Osteoblast (primary cell): Measurements from ENCODE around the gene MCFD2. TPM values are rescaled to one million over a fixed set of nuclear protein-coding genes. Genes with fewer than 3 reads are reported as not detected.

Experiments used
- DNase-seq: peaks from one replicate; pipeline ENCODE4 v3.0.0; 2011; ENCODE audit warnings: low spot score, mixed read lengths; ENCODE audit not compliant: insufficient read length; ENCODE audit errors: missing footprints
- H2AFZ ChIP-seq: 2 replicates; pipeline ENCODE4 v1.6.0; 2011; ENCODE audit warnings: mild to moderate bottlenecking, low read length
- H3K27ac ChIP-seq: 2 replicates; pipeline ENCODE4 v1.5.1; 2011; ENCODE audit warnings: mild to moderate bottlenecking, low read depth, low read length, moderate library complexity
- H3K27me3 ChIP-seq: 2 replicates; pipeline ENCODE4 v1.6.0; 2012; ENCODE audit warnings: mild to moderate bottlenecking, control low read depth, inconsistent platforms, low read length, moderate library complexity; ENCODE audit not compliant: insufficient read depth
- H3K36me3 ChIP-seq: 2 replicates; pipeline ENCODE4 v1.5.1; 2011; ENCODE audit warnings: mild to moderate bottlenecking, low read length, control low read depth, moderate library complexity; ENCODE audit not compliant: insufficient read depth
- H3K4me1 ChIP-seq: 2 replicates; pipeline ENCODE4 v1.5.1; 2011; ENCODE audit warnings: mild to moderate bottlenecking, low read length, control low read depth, moderate library complexity; ENCODE audit not compliant: insufficient read depth
- H3K4me2 ChIP-seq: 2 replicates; pipeline ENCODE4 v1.6.0; 2011; ENCODE audit warnings: mild to moderate bottlenecking, low read length; ENCODE audit not compliant: insufficient read depth
- H3K4me3 ChIP-seq: fragments of 200-600 bp; sonication (generic); 3 replicates; pipeline ENCODE4 v1.5.1; 2012; ENCODE audit warnings: mild to moderate bottlenecking, low read length, inconsistent platforms; ENCODE audit not compliant: insufficient read depth
- H3K79me2 ChIP-seq: 2 replicates; pipeline ENCODE4 v1.6.0; 2012; ENCODE audit warnings: mild to moderate bottlenecking, low read length, control low read depth, inconsistent platforms; ENCODE audit not compliant: insufficient read depth
- H3K9me3 ChIP-seq: 2 replicates; pipeline ENCODE4 v1.5.1; 2011; ENCODE audit warnings: low read depth, low read length, control low read depth
- H4K20me1 ChIP-seq: 2 replicates; pipeline ENCODE4 v1.6.0; 2012; ENCODE audit warnings: mild to moderate bottlenecking, low read length, control low read depth; ENCODE audit not compliant: insufficient read depth
- total RNA-seq: library from RNA; depleted of rRNA; stranded (reverse); fragments of >200 nt; gene quantifications from 2 replicates; pipeline ENCODE4 v1.2.3, GENCODE V29; 2012
- TF ChIP-seq, protein P1 (sequence below): IDR thresholded peaks from 2 replicates; pipeline ENCODE4 v1.5.1; 2011; ENCODE audit warnings: mild to moderate bottlenecking, low read depth, low read length, moderate library complexity; ENCODE audit errors: extremely low read depth

The MCFD2 gene
- total RNA-seq, 1 donor: 136 TPM

DNA sequence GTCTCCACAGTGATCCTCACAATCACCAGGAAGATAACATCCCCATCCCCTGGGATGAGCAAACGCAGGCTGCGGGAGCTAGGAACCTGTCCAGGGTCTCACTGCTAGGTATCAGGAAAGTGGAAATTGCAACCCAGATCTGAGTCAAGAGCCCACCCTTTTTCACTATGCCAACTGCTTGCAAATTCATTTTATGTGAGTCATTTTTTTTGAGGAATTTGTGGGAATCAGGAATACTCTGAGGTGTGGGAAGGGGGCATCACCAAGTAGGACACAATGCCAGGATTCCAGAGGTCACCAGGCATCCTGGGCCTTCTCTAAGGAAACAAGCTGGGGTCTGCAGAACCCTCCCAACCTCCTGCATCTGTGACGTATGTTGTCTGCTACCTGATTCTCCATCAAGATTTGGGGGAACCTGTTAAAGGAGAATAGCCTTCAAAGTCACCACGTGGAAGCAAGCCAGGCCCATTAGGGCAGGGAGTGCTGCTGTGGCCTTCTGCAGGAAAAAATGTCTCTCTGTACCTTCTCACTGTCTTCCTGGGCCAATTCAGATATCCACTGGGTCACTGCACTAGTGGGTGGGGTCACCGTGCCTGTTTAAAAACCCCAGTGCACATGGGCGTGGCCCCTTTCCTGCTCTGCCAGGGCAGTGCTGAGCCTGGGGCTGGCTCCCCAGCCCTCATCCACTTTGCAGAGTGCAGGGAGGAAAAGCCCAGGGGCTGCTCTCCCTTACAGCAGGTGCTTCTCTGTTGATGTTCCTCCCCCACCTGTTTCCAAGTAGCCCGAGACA, 50.2 kb downstream of the MCFD2 start:
- Histone ChIP-seq H3K4me2 (no peak overlapping the region), H3K4me1 (peaks cover 13% of the 10 kb centered on the region), H3K79me2 (no peaks in the 10 kb centered on the region), H4K20me1 (no peaks in the 10 kb centered on the region), H3K4me3 (no peak overlapping the region), H3K27me3 (no peaks in the 10 kb centered on the region), H2AFZ (no peak overlapping the region), H3K27ac (no peak overlapping the region), H3K9me3 (no peaks in the 10 kb centered on the region), H3K36me3 (no peaks in the 10 kb centered on the region)
- no peak for DNase-seq
- TF ChIP-seq, protein P1, sequence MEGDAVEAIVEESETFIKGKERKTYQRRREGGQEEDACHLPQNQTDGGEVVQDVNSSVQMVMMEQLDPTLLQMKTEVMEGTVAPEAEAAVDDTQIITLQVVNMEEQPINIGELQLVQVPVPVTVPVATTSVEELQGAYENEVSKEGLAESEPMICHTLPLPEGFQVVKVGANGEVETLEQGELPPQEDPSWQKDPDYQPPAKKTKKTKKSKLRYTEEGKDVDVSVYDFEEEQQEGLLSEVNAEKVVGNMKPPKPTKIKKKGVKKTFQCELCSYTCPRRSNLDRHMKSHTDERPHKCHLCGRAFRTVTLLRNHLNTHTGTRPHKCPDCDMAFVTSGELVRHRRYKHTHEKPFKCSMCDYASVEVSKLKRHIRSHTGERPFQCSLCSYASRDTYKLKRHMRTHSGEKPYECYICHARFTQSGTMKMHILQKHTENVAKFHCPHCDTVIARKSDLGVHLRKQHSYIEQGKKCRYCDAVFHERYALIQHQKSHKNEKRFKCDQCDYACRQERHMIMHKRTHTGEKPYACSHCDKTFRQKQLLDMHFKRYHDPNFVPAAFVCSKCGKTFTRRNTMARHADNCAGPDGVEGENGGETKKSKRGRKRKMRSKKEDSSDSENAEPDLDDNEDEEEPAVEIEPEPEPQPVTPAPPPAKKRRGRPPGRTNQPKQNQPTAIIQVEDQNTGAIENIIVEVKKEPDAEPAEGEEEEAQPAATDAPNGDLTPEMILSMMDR: no peak

DNA sequence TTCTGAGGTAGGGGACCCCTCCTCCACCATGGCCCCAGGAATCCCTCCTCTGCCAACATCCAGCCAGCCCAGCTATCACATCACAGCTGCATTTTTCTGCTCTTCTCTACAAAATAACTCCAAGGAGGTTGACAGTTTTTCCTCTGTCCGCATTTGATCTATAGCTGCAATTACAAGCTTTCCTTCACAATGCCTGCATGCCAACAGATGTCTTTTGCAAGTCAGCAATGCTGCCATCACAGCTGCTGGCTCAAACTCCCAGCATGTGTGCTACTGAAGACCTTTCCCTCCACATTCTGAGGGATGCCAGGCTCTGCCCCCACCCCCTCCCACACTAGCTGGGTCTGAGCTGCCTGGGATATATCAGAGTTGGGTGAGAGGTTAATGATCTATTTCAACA, 51.7 kb downstream of the MCFD2 start:
- Histone ChIP-seq H3K4me3 (no peak overlapping the region), H3K9me3 (no peaks in the 10 kb centered on the region), H3K27ac (no peak overlapping the region), H3K79me2 (peaks cover 2% of the 10 kb centered on the region), H3K4me1 (peaks cover 18% of the 10 kb centered on the region), H3K27me3 (no peaks in the 10 kb centered on the region), H3K4me2 (no peak overlapping the region), H4K20me1 (no peaks in the 10 kb centered on the region), H2AFZ (no peak overlapping the region), H3K36me3 (no peaks in the 10 kb centered on the region)
- TF ChIP-seq, protein P1: no peak
- DNase-seq: no peak

DNA sequence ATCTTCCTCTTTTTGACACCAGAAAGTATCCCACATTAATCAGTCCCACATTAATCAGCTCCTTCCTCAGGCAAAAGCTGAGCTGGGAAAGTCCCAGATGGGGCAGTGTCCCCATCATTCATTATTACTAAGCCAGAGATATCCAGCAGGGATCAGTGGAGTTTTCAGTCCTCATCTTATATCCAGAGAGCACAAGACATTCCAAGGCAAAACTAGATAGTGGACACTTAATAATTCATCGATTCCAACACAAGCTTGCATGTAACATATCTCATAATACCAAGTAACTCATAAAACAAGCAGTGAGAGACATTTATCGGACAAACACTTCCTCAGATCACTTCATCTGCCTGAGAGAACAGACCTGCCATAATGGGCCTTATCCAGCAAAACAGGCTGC, 53.1 kb downstream of the MCFD2 start:
- TF ChIP-seq, protein P1: no peak
- peaks cover 32% of the 10 kb centered on the region for H3K4me1 ChIP-seq
- peaks cover 2% of the 10 kb centered on the region for H3K79me2 ChIP-seq
- peak overlapping the region; percentile 54 for H3K27ac ChIP-seq
- H3K4me2 ChIP-seq: no peak overlapping the region
- no peak overlapping the region for H2AFZ ChIP-seq
- no peaks in the 10 kb centered on the region for H3K36me3 ChIP-seq
- H3K9me3 ChIP-seq: no peaks in the 10 kb centered on the region
- H4K20me1 ChIP-seq: no peaks in the 10 kb centered on the region
- no peaks in the 10 kb centered on the region for H3K27me3 ChIP-seq
- DNase-seq: no peak
- no peak overlapping the region for H3K4me3 ChIP-seq

DNA sequence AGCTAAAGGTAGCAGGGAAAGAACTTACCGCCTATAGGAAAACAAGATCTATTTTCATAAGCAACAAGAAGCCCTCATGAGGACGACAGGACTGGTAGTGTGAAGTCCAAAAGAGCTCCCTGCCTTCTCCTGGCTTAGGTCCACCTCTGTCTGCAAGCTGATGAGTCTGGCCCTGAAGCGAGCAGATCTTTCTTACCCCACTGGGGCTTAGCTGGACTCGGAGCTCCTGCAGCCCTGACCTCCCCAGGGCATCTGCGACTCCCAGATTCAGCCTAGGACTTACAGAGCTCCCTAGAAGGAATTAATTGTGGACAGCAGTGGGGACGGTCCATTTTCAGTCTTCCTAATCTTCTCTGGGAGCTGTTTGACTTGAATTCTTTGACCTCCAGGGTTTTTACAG, 53.7 kb downstream of the MCFD2 start:
- Histone ChIP-seq H2AFZ (peak overlapping the region; percentile 1), H3K27ac (peak overlapping the region; percentile 54), H4K20me1 (no peaks in the 10 kb centered on the region), H3K4me3 (no peak overlapping the region), H3K9me3 (no peaks in the 10 kb centered on the region), H3K4me2 (no peak overlapping the region), H3K4me1 (peaks cover 37% of the 10 kb centered on the region), H3K27me3 (no peaks in the 10 kb centered on the region), H3K79me2 (peaks cover 2% of the 10 kb centered on the region), H3K36me3 (no peaks in the 10 kb centered on the region)
- TF ChIP-seq, protein P1: no peak
- no peak for DNase-seq
